ENCODE results near the gene HAPLN3. TPM values are rescaled to one million over a fixed set of nuclear protein-coding genes. Genes with fewer than 3 reads are reported as not detected.

HAPLN3 gene
- total and polyA plus RNA-seq, 2 of the 4 experiments (the other 2 are of a cell fraction) = 5.9 to 28.6 TPM

DNA sequence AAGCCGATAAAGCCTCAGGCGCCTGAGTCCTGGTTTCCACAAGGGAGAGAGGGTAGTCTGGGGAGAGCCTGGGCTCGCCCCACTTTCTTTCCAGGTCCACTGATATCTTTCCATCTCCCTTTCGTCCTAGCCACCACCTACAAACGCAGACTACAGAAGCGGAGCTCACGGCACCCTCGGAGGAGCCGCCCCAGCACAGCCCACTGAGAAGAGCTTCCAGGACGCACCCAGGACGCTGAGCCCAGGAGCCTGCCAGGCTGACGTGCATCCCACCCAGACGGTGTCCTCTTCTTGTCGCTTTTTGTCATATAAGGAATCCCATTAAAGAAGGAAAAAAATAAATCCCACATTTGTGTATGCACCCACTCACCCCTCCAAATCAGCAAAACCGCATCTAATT lies 21.1 kb downstream of the HAPLN3 start:
- H2BK20ac ChIP-seq (ENCODE audit: low read depth, low read length) = no peak overlapping the region
- no peak overlapping the region for H3K56ac ChIP-seq (ENCODE audit: extremely low read depth, insufficient read depth, low read length)
- in situ Hi-C loops (cut with MboI; ENCODE audit: low sequenced_read_pairs) (no loop called here), dilution Hi-C loops (cut with HindIII; ENCODE audit: low sequenced_read_pairs, unreplicated experiment) (no loop called here), intact Hi-C loops (cut with micrococcal nuclease) (no loop called here)
- no peak overlapping the region for H3K14ac ChIP-seq (replicated peaks; ENCODE audit: low read depth, low read length)
- no peaks in the 10 kb centered on the region for H3K9me1 ChIP-seq (ENCODE audit: insufficient read depth, low read length)
- WGBS, 2 experiments (ENCODE audit: extremely low coverage in 2 of 2, insufficient read length in 1 of 2) = 73% methylated on average over 3 of the region's 15 CpGs; no CpG with 5 or more reads in 1 of the 2 experiments
- H2AK5ac ChIP-seq (ENCODE audit: low read depth, low read length) = no peak overlapping the region
- ChIA-PET CTCF (no interaction called here), POLR2A (ENCODE audit: unreplicated experiment) (no interaction called here)
- H2BK15ac ChIP-seq (ENCODE audit: low read depth, low read length) = no peak overlapping the region
- no peak overlapping the region for H3K4me3 ChIP-seq (ENCODE audit: insufficient read depth, low read depth, low read length)
- H3K4me2 ChIP-seq (ENCODE audit: low read depth, low read length) = no peak overlapping the region
- H3K23ac ChIP-seq (ENCODE audit: low read depth, low read length) = no peak overlapping the region
- H4K5ac ChIP-seq (ENCODE audit: low read depth, low read length) = no peak overlapping the region
- no peak overlapping the region for H3K18ac ChIP-seq (ENCODE audit: low read depth, low read length)
- no peaks in the 10 kb centered on the region for H3K4me1 ChIP-seq (ENCODE audit: control insufficient read depth, insufficient read depth, low read length)
- no peak overlapping the region for H3K9ac ChIP-seq (ENCODE audit: low read depth, low read length)
- no peak overlapping the region for H2AK9ac ChIP-seq (replicated peaks; ENCODE audit: low read depth, low read length, poor library complexity)
- no peaks in the 10 kb centered on the region for H4K20me1 ChIP-seq (ENCODE audit: insufficient read depth, low read length)
- H3K36me3 ChIP-seq (ENCODE audit: control insufficient read depth, insufficient read depth, low read length) = peaks cover 12% of the 10 kb centered on the region
- no peak overlapping the region for H4K8ac ChIP-seq (ENCODE audit: low read depth in 2 of 2, low read length in 2 of 2)
- BruUV-seq (replicated peaks) = no TSS peak
- H3K4ac ChIP-seq (ENCODE audit: low read depth, low read length) = no peak overlapping the region
- no peak overlapping the region for H3K27ac ChIP-seq (ENCODE audit: insufficient read depth, low read length)
- H3K9me3 ChIP-seq (ENCODE audit: control insufficient read depth, insufficient read depth, low read length) = no peaks in the 10 kb centered on the region
- H3K27me3 ChIP-seq (ENCODE audit: control insufficient read depth, insufficient read depth, low read length) = peaks cover 20% of the 10 kb centered on the region; the same call in 1 of the 2 replicates
- TF ChIP-seq CEBPB (IDR thresholded peaks at IDR 0.05; ENCODE audit: low read depth, low read length) (no peak), RAD21 (IDR thresholded peaks at IDR 0.05; ENCODE audit: low read length) (no peak), BHLHE40 (IDR thresholded peaks at IDR 0.05; ENCODE audit: low read depth, low read length) (no peak), MXI1 (IDR thresholded peaks at IDR 0.05; ENCODE audit: borderline replicate concordance, low read depth, low read length) (no peak), NFE2L2 (IDR thresholded peaks at IDR 0.05; ENCODE audit: low read depth, low read length) (no peak), RCOR1 (IDR thresholded peaks at IDR 0.05; ENCODE audit: insufficient replicate concordance, low read length) (no peak), POLR2A (IDR thresholded peaks at IDR 0.05; ENCODE audit: low read depth, low read length) (no peak), SMC3 (IDR thresholded peaks at IDR 0.05; ENCODE audit: low read depth, low read length) (no peak), FOS (IDR thresholded peaks at IDR 0.05; ENCODE audit: low read depth, low read length) (no peak), MAZ (IDR thresholded peaks at IDR 0.05; ENCODE audit: borderline replicate concordance, low read depth, low read length) (no peak)
- TF ChIP-seq, protein P1, sequence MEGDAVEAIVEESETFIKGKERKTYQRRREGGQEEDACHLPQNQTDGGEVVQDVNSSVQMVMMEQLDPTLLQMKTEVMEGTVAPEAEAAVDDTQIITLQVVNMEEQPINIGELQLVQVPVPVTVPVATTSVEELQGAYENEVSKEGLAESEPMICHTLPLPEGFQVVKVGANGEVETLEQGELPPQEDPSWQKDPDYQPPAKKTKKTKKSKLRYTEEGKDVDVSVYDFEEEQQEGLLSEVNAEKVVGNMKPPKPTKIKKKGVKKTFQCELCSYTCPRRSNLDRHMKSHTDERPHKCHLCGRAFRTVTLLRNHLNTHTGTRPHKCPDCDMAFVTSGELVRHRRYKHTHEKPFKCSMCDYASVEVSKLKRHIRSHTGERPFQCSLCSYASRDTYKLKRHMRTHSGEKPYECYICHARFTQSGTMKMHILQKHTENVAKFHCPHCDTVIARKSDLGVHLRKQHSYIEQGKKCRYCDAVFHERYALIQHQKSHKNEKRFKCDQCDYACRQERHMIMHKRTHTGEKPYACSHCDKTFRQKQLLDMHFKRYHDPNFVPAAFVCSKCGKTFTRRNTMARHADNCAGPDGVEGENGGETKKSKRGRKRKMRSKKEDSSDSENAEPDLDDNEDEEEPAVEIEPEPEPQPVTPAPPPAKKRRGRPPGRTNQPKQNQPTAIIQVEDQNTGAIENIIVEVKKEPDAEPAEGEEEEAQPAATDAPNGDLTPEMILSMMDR (conservative IDR thresholded peaks at IDR 0.05; ENCODE audit: low read depth, low read length) = no peak
- TF ChIP-seq, protein P2, sequence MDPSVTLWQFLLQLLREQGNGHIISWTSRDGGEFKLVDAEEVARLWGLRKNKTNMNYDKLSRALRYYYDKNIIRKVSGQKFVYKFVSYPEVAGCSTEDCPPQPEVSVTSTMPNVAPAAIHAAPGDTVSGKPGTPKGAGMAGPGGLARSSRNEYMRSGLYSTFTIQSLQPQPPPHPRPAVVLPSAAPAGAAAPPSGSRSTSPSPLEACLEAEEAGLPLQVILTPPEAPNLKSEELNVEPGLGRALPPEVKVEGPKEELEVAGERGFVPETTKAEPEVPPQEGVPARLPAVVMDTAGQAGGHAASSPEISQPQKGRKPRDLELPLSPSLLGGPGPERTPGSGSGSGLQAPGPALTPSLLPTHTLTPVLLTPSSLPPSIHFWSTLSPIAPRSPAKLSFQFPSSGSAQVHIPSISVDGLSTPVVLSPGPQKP (IDR thresholded peaks at IDR 0.05; ENCODE audit: borderline replicate concordance, low read depth, low read length) = no peak
- TF ChIP-seq, protein P3, sequence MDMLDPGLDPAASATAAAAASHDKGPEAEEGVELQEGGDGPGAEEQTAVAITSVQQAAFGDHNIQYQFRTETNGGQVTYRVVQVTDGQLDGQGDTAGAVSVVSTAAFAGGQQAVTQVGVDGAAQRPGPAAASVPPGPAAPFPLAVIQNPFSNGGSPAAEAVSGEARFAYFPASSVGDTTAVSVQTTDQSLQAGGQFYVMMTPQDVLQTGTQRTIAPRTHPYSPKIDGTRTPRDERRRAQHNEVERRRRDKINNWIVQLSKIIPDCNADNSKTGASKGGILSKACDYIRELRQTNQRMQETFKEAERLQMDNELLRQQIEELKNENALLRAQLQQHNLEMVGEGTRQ (IDR thresholded peaks at IDR 0.05; ENCODE audit: low read depth, low read length) = no peak
- no peaks in the 10 kb centered on the region for H3K79me1 ChIP-seq (ENCODE audit: low read depth in 1 of 2, low read length in 2 of 2)
- no peak overlapping the region for H2AFZ ChIP-seq (replicated peaks; ENCODE audit: low read length, poor library complexity)
- ATAC-seq (ENCODE audit: low read depth) (no peak), DNase-seq (no peak)
- H2BK5ac ChIP-seq (ENCODE audit: low read depth, low read length, poor library complexity, severe bottlenecking) = no peak overlapping the region
- no peak overlapping the region for H2BK120ac ChIP-seq (ENCODE audit: low read depth, low read length)
- H4K91ac ChIP-seq (ENCODE audit: insufficient read depth, low read depth, low read length) = no peak overlapping the region

Measured in IMR-90 (cell line).